GM12878 (cell line): ENCODE results near the gene DNAJB4. TPM values are rescaled to one million over a fixed set of nuclear protein-coding genes. Genes with fewer than 3 reads are reported as not detected.

Experiments used
- ATAC-seq: fragments of 200-7000 bp; cut with Tn5 transposase; 3 replicates; pipeline ENCODE4 v1.9.1; 2020; ENCODE audit warnings: mild to moderate bottlenecking, moderate library complexity
- BruUV-seq: library from RNA; stranded (reverse); fragments of 400-500 nt; replicated peaks from 2 replicates; lab custom pipeline; 2021; lab: Mats Ljungman, UMichigan
- CTCF ChIA-PET: fragments of 300-600 bp; sonication (Branson Sonifier 250); formaldehyde crosslinking; extraction: SDS; loops from one replicate; lab custom pipeline; 2021; ENCODE audit warnings: inconsistent platforms; lab: Yijun Ruan, JAX
- POLR2A ChIA-PET: fragments of 350-600 bp; formaldehyde crosslinking; extraction: SDS; loops from one replicate; lab custom pipeline; 2021; ENCODE audit warnings: inconsistent platforms; lab: Charles Lee
- RAD21 ChIA-PET: fragments of 300-600 bp; sonication (Branson Sonifier 250); formaldehyde crosslinking; loops from one replicate; lab custom pipeline; 2023; ENCODE audit warnings: antibody characterized with exemption; ENCODE audit not compliant: unreplicated experiment; lab: Charles Lee
- SMC1A ChIA-PET: fragments of 300-600 bp; sonication (Branson Sonifier 250); formaldehyde crosslinking; loops from one replicate; lab custom pipeline; 2023; ENCODE audit not compliant: unreplicated experiment, uncharacterized antibody; lab: Charles Lee
- DNase-seq: peaks from one replicate; pipeline ENCODE4 v3.0.0-alpha.2; 2011; ENCODE audit warnings: low read depth, low spot score
- FAIRE-seq: peaks from 3 replicates; lab custom pipeline; 2011; peaks lifted over from hg19 to GRCh38; lab: Jason Lieb, UNC
- H2AFZ ChIP-seq: 2 replicates; pipeline ENCODE4 v1.6.0; 2011; ENCODE audit warnings: low read depth, low read length, control low read depth; ENCODE audit not compliant: control insufficient read depth
- H3K27ac ChIP-seq: 2 replicates; pipeline ENCODE4 v1.5.1; 2011; ENCODE audit warnings: control low read depth; ENCODE audit not compliant: control insufficient read depth, insufficient read depth
- H3K27me3 ChIP-seq, 2 experiments: replicated peaks in 1 of 2; 2 replicates each; pipeline versions ENCODE4 v1.6.0 to v1.6.1; 2011; ENCODE audit warnings: low read length in 1 of 2; ENCODE audit not compliant: control insufficient read depth in 2 of 2, insufficient read depth in 2 of 2
- H3K36me3 ChIP-seq, 2 experiments: 2 replicates each; pipeline ENCODE4 v1.5.1; 2011; ENCODE audit warnings: low read length in 1 of 2; ENCODE audit not compliant: control insufficient read depth in 2 of 2, insufficient read depth in 2 of 2
- H3K4me1 ChIP-seq: 2 replicates; pipeline ENCODE4 v1.6.1; 2011; ENCODE audit warnings: mild to moderate bottlenecking, low read length, moderate library complexity, mixed read lengths; ENCODE audit not compliant: control insufficient read depth, insufficient read depth
- H3K4me2 ChIP-seq: 2 replicates; pipeline ENCODE4 v1.6.0; 2011; ENCODE audit warnings: control low read depth; ENCODE audit not compliant: control insufficient read depth, insufficient read depth
- H3K4me3 ChIP-seq: fragments of 200-600 bp; sonication (generic); 2 replicates; pipeline ENCODE4 v1.5.1; 2016
- H3K79me2 ChIP-seq: 2 replicates; pipeline ENCODE4 v1.6.0; 2011; ENCODE audit warnings: low read length; ENCODE audit not compliant: control insufficient read depth, insufficient read depth
- H3K9ac ChIP-seq: 2 replicates; pipeline ENCODE4 v1.8.0; 2011; ENCODE audit warnings: low read length, control low read depth, mixed read lengths; ENCODE audit not compliant: control insufficient read depth, insufficient read depth
- H3K9me3 ChIP-seq: replicated peaks from 3 replicates; pipeline ENCODE4 v1.5.1; 2011; ENCODE audit warnings: mild to moderate bottlenecking, low read length; ENCODE audit not compliant: control insufficient read depth, insufficient read depth
- H4K20me1 ChIP-seq: 2 replicates; pipeline ENCODE4 v1.6.0; 2011; ENCODE audit not compliant: control insufficient read depth, insufficient read depth
- ASH2L ChIP-seq: fragments of 300-600, 200-600 bp; sonication (generic); IDR thresholded peaks from 2 replicates; pipeline ENCODE4 v1.6.1; 2017; ENCODE audit warnings: low read depth, mild to moderate bottlenecking, borderline replicate concordance
- CBX3 ChIP-seq: fragments of 200-600 bp; sonication (generic); IDR thresholded peaks from 2 replicates; pipeline ENCODE4 v1.6.1; 2016; ENCODE audit warnings: low read depth, borderline replicate concordance
- CBX5 ChIP-seq: sonication (generic); IDR thresholded peaks from 2 replicates; pipeline ENCODE4 v1.6.1; 2016; ENCODE audit warnings: low read depth, moderate library complexity, mild to moderate bottlenecking, inconsistent platforms
- CHD4 ChIP-seq: fragments of 200-600 bp; sonication (generic); IDR thresholded peaks from 2 replicates; pipeline ENCODE4 v1.6.1; 2016; ENCODE audit warnings: mild to moderate bottlenecking
- EGR1 ChIP-seq, 2 experiments: IDR thresholded peaks; 1 replicate in 1 of 2; 2 replicates in 1 of 2; pipeline ENCODE4 v1.6.1; 2011 to 2012; ENCODE audit warnings: low read depth in 2 of 2, low read length in 2 of 2, borderline replicate concordance in 1 of 2, mild to moderate bottlenecking in 1 of 2, moderate library complexity in 1 of 2
- EZH2 ChIP-seq: IDR thresholded peaks from 2 replicates; pipeline ENCODE4 v1.6.1; 2012; ENCODE audit warnings: low read depth, mild to moderate bottlenecking, control low read depth, inconsistent platforms, low read length, borderline replicate concordance; ENCODE audit not compliant: control insufficient read depth
- FOXM1 ChIP-seq: IDR thresholded peaks from 2 replicates; pipeline ENCODE4 v1.6.1; 2012; ENCODE audit warnings: low read depth, mild to moderate bottlenecking, inconsistent platforms, low read length, moderate library complexity
- GABPA ChIP-seq: IDR thresholded peaks from 2 replicates; pipeline ENCODE4 v1.6.1; 2014; ENCODE audit warnings: antibody characterized with exemption, low read depth, mild to moderate bottlenecking, inconsistent platforms
- HDAC2 ChIP-seq: fragments of 200-600 bp; sonication (generic); IDR thresholded peaks from 2 replicates; pipeline ENCODE4 v1.6.1; 2017
- HDGF ChIP-seq: fragments of 450-650 bp; IDR thresholded peaks from 2 replicates; pipeline ENCODE4 v1.6.1; 2016; ENCODE audit warnings: antibody characterized with exemption
- KDM1A ChIP-seq: fragments of 200-600 bp; sonication (generic); IDR thresholded peaks from 2 replicates; pipeline ENCODE4 v1.6.1; 2016; ENCODE audit warnings: borderline replicate concordance
- KLF5 ChIP-seq: fragments of 450-650 bp; IDR thresholded peaks from 2 replicates; pipeline ENCODE4 v1.6.1; 2014; ENCODE audit warnings: mild to moderate bottlenecking; ENCODE audit not compliant: partially characterized antibody
- MYC ChIP-seq: IDR thresholded peaks from 2 replicates; pipeline ENCODE4 v1.6.1; 2011; ENCODE audit warnings: mild to moderate bottlenecking, low read length, moderate library complexity, inconsistent platforms; ENCODE audit not compliant: insufficient read depth, insufficient replicate concordance, insufficient read length, severe bottlenecking
- NR2C2 ChIP-seq: IDR thresholded peaks from 2 replicates; pipeline ENCODE4 v1.6.1; 2011; ENCODE audit warnings: borderline replicate concordance, low read depth; ENCODE audit not compliant: control insufficient read depth, insufficient read length
- POLR2A ChIP-seq: IDR thresholded peaks from 2 replicates; pipeline ENCODE4 v1.6.1; 2011; ENCODE audit warnings: low read depth, mild to moderate bottlenecking, low read length
- RAD51 ChIP-seq: fragments of 450-650 bp; IDR thresholded peaks from 2 replicates; pipeline ENCODE4 v1.6.1; 2016; ENCODE audit warnings: moderate library complexity, mild to moderate bottlenecking, inconsistent platforms
- RUNX3 ChIP-seq: IDR thresholded peaks from 2 replicates; pipeline ENCODE4 v1.6.1; 2012; ENCODE audit warnings: low read length, inconsistent platforms
- SMAD5 ChIP-seq: IDR thresholded peaks from 2 replicates; pipeline ENCODE4 v1.6.1; 2016; ENCODE audit warnings: antibody characterized with exemption, low read depth
- SMC3 ChIP-seq: IDR thresholded peaks from 2 replicates; pipeline ENCODE4 v1.6.1; 2011; ENCODE audit warnings: low read length, improper control_type of control experiment, borderline replicate concordance
- SUPT20H ChIP-seq: IDR thresholded peaks from 2 replicates; pipeline ENCODE4 v1.6.1; 2011; ENCODE audit warnings: low read depth, mild to moderate bottlenecking, low read length, moderate library complexity, borderline replicate concordance; ENCODE audit not compliant: control insufficient read depth
- ZBED1 ChIP-seq: IDR thresholded peaks from 2 replicates; pipeline ENCODE4 v1.6.1; 2016; ENCODE audit warnings: borderline replicate concordance
- ZNF274 ChIP-seq: IDR thresholded peaks from one replicate; pipeline ENCODE4 v1.8.0; 2011; ENCODE audit not compliant: insufficient read length, insufficient read depth
- ZNF384 ChIP-seq: IDR thresholded peaks from 2 replicates; pipeline ENCODE4 v1.6.1; 2012; ENCODE audit warnings: low read depth, mild to moderate bottlenecking, low read length, improper control_type of control experiment, borderline replicate concordance
- ZNF622 ChIP-seq: fragments of 450-650 bp; IDR thresholded peaks from 2 replicates; pipeline ENCODE4 v1.6.1; 2017; ENCODE audit warnings: mild to moderate bottlenecking, inconsistent platforms
- ZZZ3 ChIP-seq: IDR thresholded peaks from 2 replicates; pipeline ENCODE4 v1.6.1; 2011; ENCODE audit warnings: low read depth; ENCODE audit not compliant: control insufficient read depth, insufficient read length
- WGBS: methylation state at CpG from one replicate; pipeline ENCODE4 v1.1.6; 2016; ENCODE audit warnings: low lambda C conversion rate; ENCODE audit not compliant: insufficient replicate concordance, insufficient coverage; ENCODE audit errors: missing lambda C conversion rate; 5-methylcytosine and 5-hydroxymethylcytosine counted together
- in situ Hi-C: fragments of 300-500 bp; cut with MboI; formaldehyde crosslinking; loops from 9 replicates; pipeline ENCODE4 v1.14.3; 2018; ENCODE audit warnings: mixed read lengths
- intact Hi-C: fragments of 100-400 bp; cut with micrococcal nuclease; formaldehyde crosslinking; loops from one replicate; pipeline ENCODE4 v1.14.2; 2022; ENCODE audit not compliant: unreplicated experiment
- polyA plus RNA-seq, 11 experiments: library from polyadenylated mRNA; depleted of rRNA in 4 of 11; unstranded in 6 of 11; stranded (reverse) in 5 of 11; fragments of >200 nt; fragmentation: Nextera tagmentation in 4 of 11; fragmentation: Illumina TruSeq in 1 of 11; extraction: Ambion mirVana in 4 of 11; extraction: Trizol in 1 of 11; gene quantifications; 1 replicate in 1 of 11; 2 replicates in 10 of 11; pipeline versions ENCODE4 v1.2.1 to v1.2.3, GENCODE V29; 2011 to 2016; ENCODE audit warnings: inconsistent platforms in 2 of 11, missing spikeins in 2 of 11, low read depth in 1 of 11
- total RNA-seq, 4 experiments: library from RNA; depleted of rRNA in 3 of 4; stranded (reverse); fragments of >200 nt in 3 of 4; fragmentation: Illumina TruSeq in 1 of 4; extraction: Trizol in 1 of 4; gene quantifications; 2 replicates each; pipeline versions ENCODE4 v1.2.1 to v1.2.3, GENCODE V29; 2013 to 2021

DNAJB4 gene
- total and polyA plus RNA-seq, 10 of the 15 experiments (the other 5 are each of a cell fraction or from before 2014, with no cell fraction given), result 3.8 to 10.5 (median 6.6) TPM

DNA sequence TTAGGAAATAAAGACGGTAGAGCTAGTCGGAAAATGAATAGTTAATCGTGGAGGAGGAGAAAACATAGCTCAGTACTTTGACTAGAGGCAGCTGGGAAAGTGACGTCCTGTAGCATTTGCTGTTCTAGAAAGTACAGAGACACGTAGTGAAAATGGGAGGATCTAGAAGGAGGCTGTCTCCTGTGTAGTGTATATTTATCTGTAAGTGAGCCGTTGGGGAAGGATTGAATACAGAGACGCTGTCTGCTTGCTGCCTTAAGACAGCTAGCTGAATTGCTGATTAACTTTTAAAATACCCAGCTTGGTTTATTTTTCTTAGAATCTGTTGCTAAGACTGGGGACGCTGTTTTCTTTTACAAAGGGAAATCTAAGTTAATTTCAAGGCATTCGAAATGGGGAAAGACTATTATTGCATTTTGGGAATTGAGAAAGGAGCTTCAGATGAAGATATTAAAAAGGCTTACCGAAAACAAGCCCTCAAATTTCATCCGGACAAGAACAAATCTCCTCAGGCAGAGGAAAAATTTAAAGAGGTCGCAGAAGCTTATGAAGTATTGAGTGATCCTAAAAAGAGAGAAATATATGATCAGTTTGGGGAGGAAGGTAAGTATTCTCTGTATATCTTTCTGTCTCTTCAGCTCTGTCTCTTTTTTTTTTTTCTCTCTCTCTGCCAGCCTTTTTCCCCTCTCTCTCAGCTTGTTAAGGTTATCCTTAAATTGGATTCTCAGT is at the start of gene DNAJB4 (continued):
- peak; percentile 72; the same call in 1 of the 2 replicates for TF ChIP-seq HDGF
- no peak for TF ChIP-seq SUPT20H
- TF ChIP-seq NR2C2, result no peak
- no peak for TF ChIP-seq SMAD5
- no peak for TF ChIP-seq ZNF622
- TF ChIP-seq CBX3, result no peak
- no peak for TF ChIP-seq ZZZ3
- no peak for TF ChIP-seq MYC
- TF ChIP-seq GABPA, result no peak
- no peak for TF ChIP-seq ZNF384

DNA sequence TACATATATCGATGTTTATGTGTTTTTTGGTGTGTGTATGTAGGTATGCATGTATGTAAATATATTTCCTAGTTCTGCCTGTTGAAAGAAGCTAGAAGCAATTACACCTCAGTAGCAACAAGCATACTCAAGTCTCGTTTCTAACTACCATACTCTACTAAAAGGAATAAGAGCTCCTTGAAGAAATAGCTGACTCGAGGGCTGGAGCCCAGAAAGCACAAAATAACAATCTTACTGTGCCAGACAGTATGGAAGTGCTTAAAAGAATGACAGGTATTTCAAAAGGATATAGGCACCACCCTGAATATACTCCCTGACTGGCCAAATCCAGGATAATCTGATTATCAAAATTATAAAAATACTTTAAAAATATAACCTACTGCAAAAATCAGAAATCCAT is 49.0 kb upstream of the DNAJB4 start:
- peaks cover 10% of the 10 kb centered on the region for H3K4me1 ChIP-seq
- H4K20me1 ChIP-seq, result 0 out of 2 replicates have a peak, but pooled peaks cover 4% of the 10 kb centered on the region
- ChIA-PET POLR2A (interaction anchor here (0.6 to 0.9 kb wide), 2 partner anchors 12 to 20 kb away, joined by 3 read pairs; no protein-coding TSS in a partner anchor), SMC1A (interaction anchor here (0.9 to 4.8 kb wide), 8 partner anchors 8 to 50 kb away, joined by 3 to 15 read pairs (median 4); no protein-coding TSS in a partner anchor), CTCF (interaction anchor here (0.6 to 2.6 kb wide), 6 partner anchors 9 to 177 kb away, joined by 3 to 8 read pairs (median 4); no protein-coding TSS in a partner anchor), RAD21 (interaction anchor here (1.1 to 1.7 kb wide), 2 partner anchors 13 to 20 kb away, joined by 3 read pairs; no protein-coding TSS in a partner anchor)
- H3K27me3 ChIP-seq, result no peaks in the 10 kb centered on the region
- H3K79me2 ChIP-seq, result peaks cover 3% of the 10 kb centered on the region
- ATAC-seq (no peak), DNase-seq (no peak), FAIRE-seq (no peak)
- in situ Hi-C loops (no loop called here), intact Hi-C loops (no loop called here)
- no peak overlapping the region for H3K4me2 ChIP-seq
- H3K4me3 ChIP-seq, result no peak overlapping the region
- BruUV-seq, result no TSS peak
- WGBS, result 70% methylated on average over 3 of the region's 3 CpGs
- no peak overlapping the region for H3K27ac ChIP-seq
- H2AFZ ChIP-seq, result no peak overlapping the region
- no peaks in the 10 kb centered on the region for H3K9me3 ChIP-seq
- peaks cover 8 to 55% of the 10 kb centered on the region in 2 experiments for H3K36me3 ChIP-seq
- H3K9ac ChIP-seq, result no peak overlapping the region
- TF ChIP-seq ZNF384 (no peak), ZBED1 (no peak), ZNF274 (no peak), CHD4 (no peak), FOXM1 (no peak), KDM1A (no peak), ASH2L (no peak), EGR1 (IDR thresholded peaks at IDR 0.05; ENCODE audit: borderline replicate concordance in 1 of 2, low read depth in 2 of 2, low read length in 2 of 2) (no peak), EZH2 (no peak), POLR2A (no peak), RAD51 (no peak), RUNX3 (no peak), CBX5 (no peak), HDAC2 (no peak), KLF5 (no peak), SMC3 (no peak)
